Adrenal gland (tissue), 5 donors: ENCODE data around the gene RNF10.

ENCODE experiments used
- CTCF ChIP-seq, 6 experiments: fragments of 450-650 bp in 4 of 6; fragments of 200-600 bp in 2 of 6; sonication (generic) in 1 of 6; IDR thresholded peaks; 1 replicate in 5 of 6; 2 replicates in 1 of 6; pipeline versions ENCODE4 v1.5.1 to v1.8.0; 2016 to 2021; ENCODE audit warnings: antibody characterized with exemption in 6 of 6, mild to moderate bottlenecking in 2 of 6, moderate library complexity in 1 of 6
- POLR2A ChIP-seq, 2 donors: fragments of 450-650 bp; IDR thresholded peaks; one replicate each; pipeline ENCODE4 v1.6.1; 2017; ENCODE audit warnings: antibody characterized with exemption in 2 of 2, mild to moderate bottlenecking in 2 of 2, moderate library complexity in 1 of 2
- donor health status: DM: no; HTN: no; CAD: no.

DNA sequence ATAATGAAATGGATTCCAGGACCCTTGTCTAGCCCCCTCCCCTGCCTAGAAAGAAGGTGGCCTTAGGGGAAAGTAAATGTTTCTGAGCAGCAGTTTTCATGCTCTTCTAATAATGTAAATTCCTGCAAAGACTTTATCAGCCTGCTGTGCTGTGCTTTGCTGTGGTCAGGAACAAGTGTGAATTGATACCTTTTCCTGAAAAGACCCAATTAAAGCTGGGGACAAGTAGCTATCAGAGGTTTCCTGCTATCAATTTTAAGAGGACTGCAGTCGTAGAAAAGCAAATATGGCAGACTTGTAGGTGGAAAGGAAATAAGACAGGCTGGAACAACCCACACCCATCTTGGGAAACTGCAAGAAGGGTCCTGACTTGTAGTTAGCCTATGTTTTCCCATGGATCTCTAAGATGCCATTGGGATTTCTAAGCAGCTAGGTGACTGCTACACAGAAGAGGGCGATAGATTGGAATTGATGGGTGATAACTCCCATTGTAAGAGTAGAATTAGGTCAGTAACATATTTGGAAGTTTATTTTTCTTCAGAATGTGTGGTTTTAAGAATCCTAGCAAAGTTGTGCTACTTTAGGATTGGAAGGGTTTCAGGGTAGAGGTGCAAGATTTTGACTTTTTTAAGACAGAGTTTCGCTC is 35.2 kb upstream of the RNF10 start:
- TF ChIP-seq CTCF (IDR thresholded peaks at IDR 0.05) (no peak), POLR2A (IDR thresholded peaks at IDR 0.05) (no peak)
